PC-9 (cell line): ENCODE measurements around the gene CDKN3. TPM values are rescaled to one million over a fixed set of nuclear protein-coding genes. Genes with fewer than 3 reads are reported as not detected.
"Not testable (repeated sequence)": the region's sequence is repeated elsewhere in the genome, so short reads cannot be mapped to it uniquely, and the experiment has no call there.

Experiments
- BruUV-seq: library from RNA; stranded (reverse); fragments of 400-500 nt; replicated peaks from 2 replicates; lab custom pipeline; 2021; lab: Mats Ljungman, UMichigan
- CTCF ChIA-PET: fragments of 300-600 bp; sonication (Branson Sonifier 250); formaldehyde crosslinking; loops from one replicate; lab custom pipeline; 2022; ENCODE audit warnings: antibody characterized with exemption; lab: Charles Lee
- POLR2A ChIA-PET: fragments of 300-600 bp; sonication (Branson Sonifier 250); formaldehyde crosslinking; loops from one replicate; lab custom pipeline; 2022; ENCODE audit warnings: antibody characterized with exemption; ENCODE audit not compliant: unreplicated experiment; lab: Charles Lee
- DNase-seq, 2 experiments: peaks; one replicate each; pipeline versions ENCODE4 v3.0.0 to v3.0.0-alpha.2; 2015 to 2022; ENCODE audit warnings: mixed read lengths in 1 of 2
- H2AFZ ChIP-seq: fragments of 200-600 bp; sonication (generic); 2 replicates; pipeline ENCODE4 v1.8.1; 2017; ENCODE audit warnings: antibody characterized with exemption
- H3F3A ChIP-seq: fragments of 200-600 bp; sonication (generic); 2 replicates; pipeline ENCODE4 v1.8.1; 2017; ENCODE audit warnings: antibody characterized with exemption, mild to moderate bottlenecking, low read depth; ENCODE audit not compliant: insufficient read depth
- H3K27ac ChIP-seq: fragments of 200-600 bp; sonication (generic); 2 replicates; pipeline ENCODE4 v1.6.1; 2016; ENCODE audit warnings: mixed run types
- H3K27me3 ChIP-seq: fragments of 200-600 bp; sonication (generic); 2 replicates; pipeline ENCODE4 v1.6.1; 2016; ENCODE audit warnings: low read depth, mixed run types; ENCODE audit not compliant: insufficient read depth
- H3K36me3 ChIP-seq: fragments of 200-600 bp; sonication (generic); 2 replicates; pipeline ENCODE4 v1.6.1; 2016; ENCODE audit warnings: low read depth, mixed run types
- H3K4me1 ChIP-seq: fragments of 200-600 bp; sonication (generic); replicated peaks from 2 replicates; pipeline ENCODE4 v1.6.1; 2016; ENCODE audit warnings: mixed run types; ENCODE audit not compliant: insufficient read depth
- H3K4me2 ChIP-seq: fragments of 200-600 bp; sonication (generic); 2 replicates; pipeline ENCODE4 v1.6.1; 2017; ENCODE audit warnings: mixed run types
- H3K4me3 ChIP-seq: fragments of 200-600 bp; sonication (generic); 2 replicates; pipeline ENCODE4 v1.6.1; 2016; ENCODE audit warnings: mixed run types
- H3K79me2 ChIP-seq: fragments of 200-600 bp; sonication (generic); 2 replicates; pipeline ENCODE4 v1.6.1; 2017; ENCODE audit warnings: low read depth, mixed run types
- H3K9me2 ChIP-seq: fragments of 200-600 bp; sonication (generic); 2 replicates; pipeline ENCODE4 v1.8.1; 2017; ENCODE audit warnings: mild to moderate bottlenecking; ENCODE audit not compliant: insufficient read depth
- H3K9me3 ChIP-seq: fragments of 200-600 bp; sonication (generic); 2 replicates; pipeline ENCODE4 v1.8.1; 2016; ENCODE audit warnings: low read depth; ENCODE audit not compliant: insufficient read depth
- H4K20me1 ChIP-seq: fragments of 200-600 bp; sonication (generic); 2 replicates; pipeline ENCODE4 v1.8.1; 2017; ENCODE audit not compliant: insufficient read depth
- CTCF ChIP-seq: fragments of 200-600 bp; sonication (generic); conservative IDR thresholded peaks from 2 replicates; pipeline ENCODE4 v1.6.1; 2017; ENCODE audit warnings: mixed run types, antibody characterized with exemption, mild to moderate bottlenecking, moderate library complexity
- EZH2 ChIP-seq: fragments of 200-600 bp; sonication (generic); IDR thresholded peaks from 2 replicates; pipeline ENCODE4 v1.8.0; 2017; ENCODE audit warnings: antibody characterized with exemption, low read depth
- intact Hi-C: fragments of 100-400 bp; cut with micrococcal nuclease; formaldehyde crosslinking; loops from one replicate; pipeline ENCODE4 v1.10.0; 2022; ENCODE audit not compliant: unreplicated experiment
- total RNA-seq: library from RNA; stranded (reverse); gene quantifications from 2 replicates; pipeline ENCODE4 v1.2.3, GENCODE V29; 2021

Gene CDKN3
- total RNA-seq, 1 experiment from 2014 or later, result 105 TPM

GRCh38 chr14:54457609-54457996 lies 60.8 kb downstream of the CDKN3 start:
- Histone ChIP-seq H2AFZ (no peak overlapping the region), H3K4me2 (no peak overlapping the region), H3F3A (no peaks in the 10 kb centered on the region), H3K36me3 (no peaks in the 10 kb centered on the region), H3K9me3 (peaks cover 9% of the 10 kb centered on the region; the same call in 1 of the 2 replicates), H3K79me2 (no peaks in the 10 kb centered on the region), H3K27me3 (no peaks in the 10 kb centered on the region), H3K4me3 (no peak overlapping the region), H4K20me1 (no peaks in the 10 kb centered on the region), H3K9me2 (no peaks in the 10 kb centered on the region), H3K4me1 (no peaks in the 10 kb centered on the region), H3K27ac (no peak overlapping the region)
- no peak for DNase-seq
- intact Hi-C loops, result no loop called here
- ChIA-PET CTCF (no interaction called here), POLR2A (no interaction called here)
- BruUV-seq, result no TSS peak
- TF ChIP-seq CTCF, result no peak
- TF ChIP-seq EZH2, result no peak

DNA sequence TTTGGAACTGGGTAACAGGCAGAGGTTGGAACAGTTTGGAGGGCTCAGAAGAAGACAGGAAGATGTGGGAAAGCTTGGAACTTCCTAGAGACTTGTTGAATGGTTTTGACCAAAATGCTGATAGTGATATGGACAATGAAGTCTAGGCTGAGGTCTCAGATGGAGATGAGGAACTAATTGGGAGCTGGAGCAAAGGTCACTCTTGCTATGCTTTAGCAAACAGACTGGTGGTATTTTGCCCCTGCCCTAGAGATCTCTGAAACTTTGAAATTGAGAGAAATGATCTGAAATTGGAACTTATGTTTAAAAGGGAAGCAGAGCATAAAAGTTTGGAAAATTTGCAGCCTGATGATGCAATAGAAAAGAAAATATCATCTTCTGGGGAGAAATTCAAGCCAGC lies 61.7 kb downstream of the CDKN3 start:
- intact Hi-C loops, DNase-seq, H3K36me3 ChIP-seq, H3F3A ChIP-seq, POLR2A ChIA-PET, BruUV-seq, H4K20me1 ChIP-seq, H3K79me2 ChIP-seq, H3K27ac ChIP-seq, H3K9me3 ChIP-seq, H3K27me3 ChIP-seq, H3K4me1 ChIP-seq, H3K4me2 ChIP-seq, H2AFZ ChIP-seq, H3K9me2 ChIP-seq, H3K4me3 ChIP-seq, CTCF ChIA-PET: not testable (repeated sequence)

GRCh38 chr14:54459106-54459505 lies 62.3 kb downstream of the CDKN3 start:
- no peak for TF ChIP-seq CTCF
- no peak for TF ChIP-seq EZH2
- Histone ChIP-seq H3F3A (no peaks in the 10 kb centered on the region), H3K27ac (no peak overlapping the region), H3K9me3 (peaks cover 9% of the 10 kb centered on the region; the same call in 1 of the 2 replicates), H3K27me3 (no peaks in the 10 kb centered on the region), H3K9me2 (no peaks in the 10 kb centered on the region), H3K4me1 (no peaks in the 10 kb centered on the region), H3K4me2 (no peak overlapping the region), H3K36me3 (no peaks in the 10 kb centered on the region), H2AFZ (no peak overlapping the region), H4K20me1 (no peaks in the 10 kb centered on the region), H3K79me2 (no peaks in the 10 kb centered on the region), H3K4me3 (no peak overlapping the region)
- BruUV-seq, result no TSS peak
- CTCF ChIA-PET, result no interaction called here
- intact Hi-C loops, result no loop called here
- POLR2A ChIA-PET, result no interaction called here
- DNase-seq, result no peak

DNA sequence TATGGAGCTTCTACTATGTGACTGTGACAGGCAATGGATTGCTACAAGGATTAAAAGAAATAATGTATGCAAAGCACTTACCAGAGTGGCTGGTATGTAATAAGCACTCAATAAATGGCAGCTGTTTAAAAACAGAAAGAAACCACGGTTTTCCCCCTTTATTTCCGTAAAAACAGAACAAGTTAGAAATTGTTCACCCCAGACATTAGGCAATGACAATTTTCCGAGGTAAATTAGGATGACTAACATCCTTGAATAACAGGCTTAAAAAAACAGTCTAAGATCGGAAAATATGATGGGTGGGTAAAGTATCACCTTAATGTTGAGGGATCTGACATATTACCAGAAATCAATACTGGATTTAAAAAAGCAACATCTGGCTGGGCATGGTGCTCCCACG lies 65.2 kb downstream of the CDKN3 start:
- ChIA-PET CTCF (interaction anchor here (0.6 kb wide), 1 partner anchor 1942 kb away, joined by 5 read pairs; no protein-coding TSS in a partner anchor), POLR2A (no interaction called here)
- no peak overlapping the region for H3K27ac ChIP-seq
- H3K4me2 ChIP-seq, result no peak overlapping the region
- H3K79me2 ChIP-seq, result no peaks in the 10 kb centered on the region
- no TSS peak for BruUV-seq
- no peaks in the 10 kb centered on the region for H3K27me3 ChIP-seq
- no peak for TF ChIP-seq EZH2
- no peak for TF ChIP-seq CTCF
- H3K9me3 ChIP-seq, result peaks cover 9% of the 10 kb centered on the region; the same call in 1 of the 2 replicates
- H2AFZ ChIP-seq, result no peak overlapping the region
- DNase-seq, result no peak
- H3K4me3 ChIP-seq, result no peak overlapping the region
- no peaks in the 10 kb centered on the region for H4K20me1 ChIP-seq
- H3K4me1 ChIP-seq, result no peaks in the 10 kb centered on the region
- intact Hi-C loops, result no loop called here
- H3F3A ChIP-seq, result no peaks in the 10 kb centered on the region
- H3K9me2 ChIP-seq, result no peaks in the 10 kb centered on the region
- no peaks in the 10 kb centered on the region for H3K36me3 ChIP-seq
